ENCODE measurements around the gene SEMA4B. TPM values are rescaled to one million over a fixed set of nuclear protein-coding genes. Genes with fewer than 3 reads are reported as not detected.

Gene SEMA4B
- total RNA-seq, 2 donors from 2014 or later: 96.1 to 99.6 TPM

DNA sequence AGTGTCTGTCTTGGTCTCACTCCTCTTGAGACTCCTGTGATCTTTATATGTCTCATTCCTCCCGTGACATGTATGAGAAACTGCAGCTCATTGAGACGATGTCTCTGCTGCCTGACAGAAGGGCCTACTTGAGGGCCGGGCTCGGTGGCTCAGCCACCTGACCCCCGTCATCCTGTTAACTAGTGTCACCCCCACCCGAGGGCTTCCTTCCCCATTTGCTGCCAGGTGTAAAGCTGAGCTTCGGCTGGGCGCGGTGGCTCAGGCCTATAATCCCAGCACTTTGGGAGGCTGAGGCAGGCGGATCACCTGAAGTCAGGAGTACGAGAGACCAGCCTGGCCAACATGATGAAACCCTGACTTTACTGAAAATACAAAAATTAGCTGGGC lies 12.7 kb downstream of the SEMA4B start:
- Histone ChIP-seq H3K4me1 (replicated peaks) (peaks cover 18% of the 10 kb centered on the region), H3K4me3 (no peak overlapping the region), H3K27me3 (replicated peaks; ENCODE audit: insufficient read depth) (no peaks in the 10 kb centered on the region), H3K9me3 (no peaks in the 10 kb centered on the region), H3K27ac (peak overlapping the region; percentile 38 to 69), H3K36me3 (no peaks in the 10 kb centered on the region)
- TF ChIP-seq POLR2AphosphoS5 (IDR thresholded peaks at IDR 0.05) (no peak), POLR2A (IDR thresholded peaks at IDR 0.05) (no peak), CTCF (IDR thresholded peaks at IDR 0.05) (no peak)
- intact Hi-C loops (cut with DNase I): loop anchor here (5.0 to 10.0 kb wide), 3 partner anchors 209 to 462 kb away; partner anchors contain the start of genes MESP1 and ZNF710
- no peak for DNase-seq (ENCODE audit: low spot score)
- WGBS: 66% methylated on average over 10 of the region's 11 CpGs

- Histone ChIP-seq H3K27ac (no peak overlapping the region), H3K36me3 (no peaks in the 10 kb centered on the region), H3K9me3 (no peaks in the 10 kb centered on the region), H3K27me3 (replicated peaks; ENCODE audit: insufficient read depth) (no peaks in the 10 kb centered on the region), H3K4me3 (no peak overlapping the region), H3K4me1 (replicated peaks) (peaks cover 18% of the 10 kb centered on the region)
- TF ChIP-seq POLR2AphosphoS5 (IDR thresholded peaks at IDR 0.05) (no peak), CTCF (IDR thresholded peaks at IDR 0.05) (no peak), POLR2A (IDR thresholded peaks at IDR 0.05) (no peak)
- 74% methylated on average over 8 of the region's 8 CpGs for whole genome bisulfite sequencing
- DNase-seq (ENCODE audit: low spot score): no peak
- intact Hi-C loops (cut with DNase I): loop anchor here (5.0 to 10.0 kb wide), 3 partner anchors 210 to 462 kb away; partner anchors contain the start of genes MESP1 and ZNF710
Measured at GRCh38 chr15:90214553-90215196, 13.5 kb downstream of the SEMA4B start.

GRCh38 chr15:90217671-90218394 lies 16.7 kb downstream of the SEMA4B start:
- WGBS: 88% methylated on average over 9 of the region's 9 CpGs
- DNase-seq (ENCODE audit: low spot score): no peak
- Histone ChIP-seq H3K36me3 (no peaks in the 10 kb centered on the region), H3K9me3 (no peaks in the 10 kb centered on the region), H3K4me3 (no peak overlapping the region), H3K4me1 (replicated peaks) (peaks cover 6% of the 10 kb centered on the region), H3K27ac (peak overlapping the region in 1 of 2 donors; percentile 29), H3K27me3 (replicated peaks; ENCODE audit: insufficient read depth) (no peaks in the 10 kb centered on the region)
- TF ChIP-seq POLR2AphosphoS5 (IDR thresholded peaks at IDR 0.05) (no peak), POLR2A (IDR thresholded peaks at IDR 0.05) (no peak), CTCF (IDR thresholded peaks at IDR 0.05) (no peak)
- intact Hi-C loops (cut with DNase I): loop anchor here (10.0 kb wide), 2 partner anchors 213 to 313 kb away; partner anchors contain the start of gene ZNF710

GRCh38 chr15:90219421-90220141 lies 18.5 kb downstream of the SEMA4B start:
- WGBS: 63% methylated on average over 17 of the region's 17 CpGs
- Histone ChIP-seq H3K4me3 (no peak overlapping the region), H3K4me1 (replicated peaks) (peaks cover 2% of the 10 kb centered on the region), H3K27ac (peak overlapping the region in 1 of 2 donors; percentile 29), H3K36me3 (peaks cover 5 to 13% of the 10 kb centered on the region in 2 donors), H3K9me3 (no peaks in the 10 kb centered on the region), H3K27me3 (replicated peaks; ENCODE audit: insufficient read depth) (no peaks in the 10 kb centered on the region)
- no peak for TF ChIP-seq POLR2AphosphoS5 (IDR thresholded peaks at IDR 0.05)
- TF ChIP-seq POLR2A (IDR thresholded peaks at IDR 0.05): no peak
- TF ChIP-seq CTCF (IDR thresholded peaks at IDR 0.05): peak; percentile 24 to 69 (median 62)
- no peak for DNase-seq (ENCODE audit: low spot score)
- intact Hi-C loops (cut with DNase I): loop anchor here (10.0 kb wide), 2 partner anchors 215 to 315 kb away; partner anchors contain the start of gene ZNF710
